CD4-positive, alpha-beta T cell treated with Interleukin-2 at 100 ng/mL for 4 hours (primary cell): ENCODE results near the gene BBX.
A peak's percentile ranks its signal among the peaks of the same experiment; 100 is the strongest.
"Not testable (repeated sequence)": the region's sequence is repeated elsewhere in the genome, so short reads cannot be mapped to it uniquely, and the experiment has no call there.

Source experiments
- DNase-seq: peaks from one replicate; pipeline ENCODE4 v3.0.0-alpha.2; 2020; ENCODE audit warnings: low spot score

The BBX gene

DNA sequence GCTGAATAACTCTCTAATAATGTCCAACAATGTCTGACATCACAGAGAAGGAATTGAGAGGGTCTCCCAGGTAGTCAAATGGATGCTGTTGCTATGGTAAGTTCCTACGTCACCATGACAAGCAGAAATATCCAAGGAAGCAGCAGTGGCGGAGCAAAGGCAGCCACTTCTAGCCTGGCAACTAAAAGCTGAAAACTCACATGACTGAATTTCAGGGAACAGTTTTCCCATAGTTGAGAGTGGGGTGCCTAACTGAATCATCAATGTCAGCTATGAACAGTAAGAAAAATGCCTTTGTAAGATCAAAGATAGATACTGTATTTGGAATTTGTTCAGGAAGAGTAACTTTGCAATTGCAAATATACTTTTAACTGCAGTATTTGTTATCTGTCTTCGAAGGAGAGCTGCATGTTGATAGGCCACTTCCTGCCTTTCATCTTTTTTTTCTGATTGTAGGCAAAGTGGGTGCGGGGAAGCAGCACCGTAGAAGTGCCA is 161.7 kb downstream of the BBX start:
- peak; percentile 24 for DNase-seq

DNA sequence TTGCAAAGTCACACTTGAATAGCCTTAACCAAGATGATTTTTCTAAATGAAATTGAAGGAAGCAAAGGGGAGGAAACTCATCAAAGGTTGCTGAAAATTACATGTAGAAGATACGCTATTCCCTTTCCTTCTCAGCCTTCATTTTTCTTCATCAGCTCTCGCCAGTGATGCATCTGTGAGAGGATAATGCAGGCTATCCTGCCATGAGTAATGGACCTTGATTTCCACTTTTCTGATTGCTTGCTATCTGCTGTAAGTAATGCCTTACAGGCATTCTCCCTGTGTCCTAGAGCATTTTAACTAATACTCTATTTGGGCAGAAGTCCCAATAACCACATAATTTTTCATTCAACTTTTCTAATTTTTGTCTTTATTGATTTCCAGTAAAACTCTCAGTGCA is 162.6 kb downstream of the BBX start:
- no peak for DNase-seq

DNA sequence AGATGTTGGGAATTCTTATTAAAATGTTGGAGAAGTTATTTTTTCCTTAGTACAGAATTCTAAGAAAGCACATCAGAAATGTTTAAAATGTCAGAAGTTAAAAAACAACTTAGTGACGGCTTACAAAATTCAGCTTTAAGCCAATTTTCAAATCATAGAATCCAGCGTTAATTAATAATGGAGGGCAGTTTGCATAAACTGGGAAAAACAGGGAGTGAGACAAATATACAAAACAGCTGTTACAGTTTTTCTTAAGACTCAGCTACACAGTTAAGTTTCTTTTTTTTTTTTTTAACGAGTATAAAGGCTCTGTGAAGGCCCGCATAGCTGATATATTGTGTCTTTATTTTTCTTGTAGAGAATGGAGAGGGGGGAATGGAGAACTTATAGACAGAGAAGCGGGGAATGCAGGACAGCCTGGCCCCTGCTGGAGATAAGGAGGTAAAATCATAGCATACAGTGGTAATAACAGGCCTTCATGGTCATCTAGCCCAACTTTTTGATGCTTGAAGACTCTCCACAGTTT is 164.4 kb downstream of the BBX start:
- DNase-seq, result no peak

DNA sequence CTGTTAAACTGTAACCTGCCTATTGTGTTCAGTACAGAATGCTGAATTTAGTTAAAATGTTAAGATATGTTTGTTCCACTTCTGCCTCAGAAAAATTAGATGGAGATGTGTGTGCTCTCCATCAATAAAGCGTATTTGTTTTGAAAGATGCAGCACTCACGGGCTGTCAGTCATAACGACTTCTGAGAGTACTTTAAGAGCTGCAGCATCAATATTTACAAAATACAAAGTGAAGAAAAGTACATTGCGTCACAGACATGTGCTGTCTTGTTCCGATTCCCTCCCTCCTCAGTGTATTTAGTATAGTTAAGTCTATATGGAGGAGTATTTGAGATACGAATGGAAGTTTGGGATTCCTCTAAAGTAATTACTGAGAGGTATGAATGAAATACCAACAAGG is 166.6 kb downstream of the BBX start:
- no peak for DNase-seq

DNA sequence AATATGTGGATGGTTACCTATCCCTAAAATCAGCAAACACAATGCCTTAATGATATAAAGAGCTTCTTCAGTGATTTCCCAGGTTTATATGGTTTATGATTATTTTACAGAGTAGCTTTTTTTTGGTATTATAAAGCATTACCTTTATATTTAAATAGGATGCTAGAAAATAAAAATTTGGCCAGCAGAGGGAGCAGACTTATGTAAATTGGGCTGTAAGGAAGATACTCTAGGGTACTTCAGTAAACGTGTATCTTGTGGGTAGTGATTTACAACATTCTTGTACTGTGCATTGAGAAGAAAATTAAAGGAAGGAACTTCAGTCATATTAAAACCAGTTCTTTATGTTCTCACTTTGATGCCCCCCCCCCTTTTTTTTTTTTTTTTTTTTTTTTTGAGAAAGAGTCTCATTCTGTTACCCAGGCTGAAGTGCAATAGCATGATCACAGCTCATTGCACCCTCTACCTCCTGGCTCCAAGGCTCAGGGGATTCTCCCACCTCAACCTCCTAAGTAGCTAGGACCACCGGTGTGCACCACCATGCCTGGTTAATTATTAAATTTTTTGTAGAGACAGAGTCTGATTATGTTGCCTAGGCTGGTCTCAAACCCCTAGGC is 167.9 kb downstream of the BBX start:
- peak; percentile 62 for DNase-seq

DNA sequence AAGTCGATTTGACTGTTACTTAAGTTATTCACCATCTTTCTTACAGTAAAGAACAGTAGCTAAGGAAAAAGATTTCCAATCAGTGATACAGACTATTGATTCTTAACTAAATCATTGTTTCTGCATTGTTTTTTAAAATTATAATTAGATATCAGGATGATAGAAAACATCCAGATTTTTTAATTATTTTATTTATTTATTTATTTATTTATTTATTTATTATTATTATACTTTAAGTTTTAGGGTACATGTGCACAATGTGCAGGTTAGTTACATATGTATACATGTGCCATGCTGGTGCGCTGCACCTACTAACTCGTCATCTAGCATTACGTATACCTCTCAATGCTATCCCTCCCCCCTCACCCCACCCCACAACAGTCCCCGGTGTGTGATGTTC is 169.2 kb downstream of the BBX start:
- not testable (repeated sequence) for DNase-seq

DNA sequence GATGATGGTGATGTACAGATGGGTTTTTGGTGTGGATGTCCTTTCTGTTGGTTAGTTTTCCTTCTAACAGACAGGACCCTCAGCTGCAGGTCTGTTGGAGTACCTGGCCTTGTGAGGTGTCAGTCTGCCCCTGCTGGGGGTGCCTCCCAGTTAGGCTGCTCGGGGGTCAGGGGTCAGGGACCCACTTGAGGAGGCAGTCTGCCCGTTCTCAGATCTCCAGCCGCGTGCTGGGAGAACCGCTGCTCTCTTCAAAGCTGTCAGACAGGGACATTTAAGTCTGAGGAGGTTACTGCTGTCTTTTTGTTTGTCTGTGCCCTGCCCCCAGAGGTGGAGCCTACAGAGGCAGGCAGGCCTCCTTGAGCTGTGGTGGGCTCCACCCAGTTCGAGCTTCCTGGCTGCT is 174.6 kb downstream of the BBX start:
- not testable (repeated sequence) for DNase-seq

DNA sequence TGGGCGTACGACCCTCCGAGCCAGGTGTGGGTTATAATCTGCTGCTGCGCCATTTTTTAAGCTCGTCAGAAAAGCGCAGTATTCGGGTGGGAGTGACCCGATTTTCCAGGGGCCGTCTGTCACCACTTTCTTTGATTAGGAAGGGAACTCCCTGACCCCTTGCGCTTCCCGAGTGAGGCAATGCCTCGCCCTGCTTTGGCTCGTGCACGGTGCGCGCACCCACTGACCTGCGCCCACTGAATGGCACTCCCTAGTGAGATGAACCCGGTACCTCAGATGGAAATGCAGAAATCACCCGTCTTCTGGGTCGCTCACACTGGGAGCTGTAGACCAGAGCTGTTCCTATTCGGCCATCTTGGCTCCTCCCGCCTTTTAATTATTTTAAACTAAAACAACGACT is 175.1 kb downstream of the BBX start:
- DNase-seq, result not testable (repeated sequence)

DNA sequence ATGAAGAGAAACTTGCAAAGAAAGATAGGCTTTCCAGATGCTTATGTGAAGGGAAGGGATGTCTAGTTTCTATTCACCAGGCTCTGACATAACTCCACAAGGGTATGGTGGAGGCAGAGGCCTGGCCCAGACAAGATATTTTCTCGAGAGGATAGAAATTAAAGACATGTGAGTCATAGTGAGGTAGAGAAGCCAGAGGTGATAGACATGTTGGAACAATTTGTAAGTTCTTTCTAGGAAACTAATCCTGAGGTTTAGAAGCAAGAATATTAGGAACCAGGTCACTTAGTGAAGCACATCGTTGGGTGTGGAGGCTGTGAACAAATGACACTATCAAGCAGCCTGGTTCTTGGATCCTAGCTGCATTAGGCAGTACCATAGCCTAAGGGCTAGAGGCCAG is 176.9 kb downstream of the BBX start:
- no peak for DNase-seq

DNA sequence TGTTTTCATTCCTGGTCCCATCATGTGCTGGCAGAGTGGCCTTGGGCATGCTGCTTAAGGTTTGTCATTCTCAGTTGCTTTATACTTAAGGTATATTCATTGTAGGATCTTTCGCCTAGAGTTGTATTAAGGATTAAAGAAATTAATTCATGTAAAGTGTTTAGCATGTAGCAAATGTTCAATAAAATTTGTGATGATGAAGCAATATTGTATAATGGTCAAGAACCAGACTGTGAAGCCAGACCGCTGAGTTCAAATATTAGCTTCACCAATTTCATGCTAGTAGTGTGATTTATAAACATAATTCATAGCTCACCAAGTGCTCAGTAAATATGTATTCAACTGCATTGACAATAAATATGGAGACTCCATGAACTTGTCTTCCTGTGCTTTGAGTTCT is 178.5 kb downstream of the BBX start:
- DNase-seq, result no peak

DNA sequence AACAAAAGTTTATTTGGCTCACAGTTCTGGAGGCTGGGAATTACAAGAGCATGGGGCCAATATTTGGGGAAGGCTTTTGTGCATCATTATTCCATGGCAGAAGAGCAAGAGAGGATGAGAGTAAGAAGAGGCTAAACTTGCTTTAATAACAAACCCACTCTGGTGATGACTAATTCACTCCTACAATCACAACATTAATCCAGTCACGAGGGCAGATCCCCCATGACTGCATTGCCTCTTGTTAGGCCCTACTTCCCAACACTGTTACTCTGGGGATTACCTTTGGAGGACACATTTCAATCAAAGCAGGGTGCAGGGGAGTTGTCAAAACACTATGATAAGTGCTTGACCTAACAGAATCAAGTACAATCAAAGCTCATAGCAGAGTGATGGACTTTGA is 181.7 kb downstream of the BBX start:
- DNase-seq, result no peak

DNA sequence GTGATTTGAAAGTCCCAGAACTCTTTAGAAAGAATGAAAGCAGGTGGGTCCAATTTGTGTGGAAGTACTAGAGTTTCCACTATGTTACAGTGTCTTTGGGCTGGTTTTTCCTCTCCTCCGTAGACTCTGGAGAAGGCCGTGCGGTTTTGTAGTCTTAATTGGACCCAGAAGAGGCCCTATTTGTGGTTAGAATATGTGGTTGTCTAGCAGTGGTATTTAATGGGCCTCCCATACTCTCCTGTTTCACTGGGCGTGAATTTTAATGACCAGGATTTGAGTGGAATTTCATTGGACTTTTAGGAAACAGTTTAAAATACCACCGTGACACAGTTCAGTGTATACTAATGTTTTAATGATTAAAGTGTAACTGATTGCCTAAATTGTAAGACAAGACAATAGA is 182.3 kb downstream of the BBX start:
- no peak for DNase-seq

DNA sequence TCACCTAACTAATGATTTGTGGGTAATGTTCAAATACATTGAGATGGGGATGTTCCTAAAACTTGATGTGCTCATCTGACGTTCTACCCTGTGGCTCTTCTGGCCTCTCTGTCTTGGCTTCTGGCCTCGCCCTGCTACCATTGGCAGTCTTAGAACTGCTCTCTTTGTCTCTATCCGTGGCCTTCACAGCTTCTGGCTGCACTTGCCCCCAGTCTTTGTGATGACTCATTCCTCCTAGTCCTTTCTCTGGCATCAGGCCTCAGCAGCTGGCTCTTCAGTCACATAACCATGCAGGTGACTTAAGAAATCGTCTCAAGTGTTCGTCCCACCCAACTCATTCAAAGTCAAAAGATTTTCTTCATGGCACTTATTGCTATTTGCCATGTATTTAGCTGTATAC is 188.1 kb downstream of the BBX start:
- DNase-seq, result no peak

DNA sequence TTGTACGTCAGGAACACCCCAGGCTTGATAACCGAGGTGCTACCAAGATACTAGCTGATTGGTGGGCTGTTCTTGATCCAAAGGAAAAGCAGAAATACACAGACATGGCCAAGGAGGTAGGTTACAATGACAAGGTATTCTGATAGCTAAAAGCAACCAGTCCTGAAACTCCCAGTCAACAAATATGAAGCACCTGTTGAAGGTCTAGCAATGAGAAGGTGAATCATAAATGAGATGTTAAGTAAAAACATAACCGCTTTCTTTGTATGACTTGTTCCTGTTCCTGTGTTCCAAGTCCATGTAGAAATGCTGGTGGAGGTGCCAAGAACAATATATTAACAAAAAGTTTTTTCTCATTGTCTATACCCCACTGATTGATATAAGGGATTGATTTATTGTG is 194.0 kb downstream of the BBX start:
- no peak for DNase-seq

DNA sequence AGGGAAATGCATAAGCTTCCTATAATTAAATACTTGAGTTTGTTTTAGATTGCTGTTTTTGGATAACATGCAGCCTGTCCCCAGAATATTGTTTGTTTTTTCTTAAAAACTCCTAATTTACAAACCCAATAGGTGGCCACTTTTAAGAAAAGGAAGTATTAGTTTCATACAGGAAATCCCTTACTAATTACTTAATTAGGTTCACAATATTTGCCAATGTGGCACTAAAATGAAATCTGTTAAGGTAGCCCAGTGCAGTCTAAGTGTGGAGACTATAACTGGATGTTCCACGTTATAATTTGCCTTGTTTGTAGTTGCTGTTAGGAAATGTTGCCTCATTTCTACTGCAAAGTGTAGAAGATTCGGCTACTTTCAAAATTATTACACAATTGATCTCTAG is 195.8 kb downstream of the BBX start:
- no peak for DNase-seq

DNA sequence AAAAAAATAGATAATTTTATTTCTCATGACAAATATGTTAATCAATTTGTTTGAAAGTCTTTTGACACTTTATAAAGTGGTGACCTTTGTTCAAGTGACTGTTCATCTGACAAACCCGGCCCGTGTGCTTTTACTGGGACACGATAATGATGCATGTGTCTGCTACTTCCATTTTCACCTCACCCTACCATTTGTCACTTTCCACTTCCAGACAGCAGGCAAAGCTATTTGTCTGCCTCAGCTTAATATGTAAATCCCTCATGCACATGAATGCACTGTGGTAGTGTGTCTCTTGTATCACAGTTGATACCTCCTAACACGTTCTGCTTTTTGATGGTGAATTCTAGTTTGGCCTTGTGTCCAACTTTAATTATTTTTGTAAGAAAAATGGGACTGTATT is 204.3 kb downstream of the BBX start:
- no peak for DNase-seq

DNA sequence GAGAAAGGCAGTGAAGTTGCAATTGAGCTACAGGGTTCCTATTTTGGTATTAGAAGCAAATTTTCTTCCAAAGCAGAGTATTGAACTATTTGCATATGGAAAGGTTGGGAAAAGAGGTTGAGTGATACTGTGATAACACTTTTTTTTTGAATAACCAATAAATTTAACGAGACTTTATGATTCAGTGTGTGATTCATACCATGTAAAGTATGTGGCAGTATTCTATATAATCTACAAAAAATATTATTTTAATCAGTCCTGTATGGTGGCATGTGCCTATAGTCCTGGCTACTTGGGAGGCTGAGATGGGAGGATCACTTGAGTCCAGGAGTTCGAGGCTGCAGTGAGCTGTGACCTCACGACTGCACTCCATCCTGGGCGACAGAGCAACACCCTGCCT is 206.9 kb downstream of the BBX start:
- DNase-seq, result no peak

DNA sequence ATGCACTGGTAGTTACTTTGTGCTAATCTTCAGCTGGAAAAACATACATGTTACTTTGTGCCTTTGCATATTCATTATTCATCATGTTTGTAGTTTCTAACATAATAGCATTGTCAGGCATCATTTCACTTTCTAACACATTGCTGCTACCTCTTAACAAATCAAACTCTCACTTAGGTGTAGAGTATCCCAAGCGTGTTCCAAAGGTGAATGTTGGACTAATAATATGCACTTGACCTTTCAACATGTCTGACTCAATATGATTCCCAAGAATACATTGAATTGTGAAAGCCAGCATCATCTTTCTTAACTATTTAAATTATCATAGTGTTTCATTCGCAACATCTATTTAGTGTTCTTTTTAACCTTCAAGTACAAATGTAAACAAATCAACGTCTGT is 211.6 kb downstream of the BBX start:
- DNase-seq, result no peak

DNA sequence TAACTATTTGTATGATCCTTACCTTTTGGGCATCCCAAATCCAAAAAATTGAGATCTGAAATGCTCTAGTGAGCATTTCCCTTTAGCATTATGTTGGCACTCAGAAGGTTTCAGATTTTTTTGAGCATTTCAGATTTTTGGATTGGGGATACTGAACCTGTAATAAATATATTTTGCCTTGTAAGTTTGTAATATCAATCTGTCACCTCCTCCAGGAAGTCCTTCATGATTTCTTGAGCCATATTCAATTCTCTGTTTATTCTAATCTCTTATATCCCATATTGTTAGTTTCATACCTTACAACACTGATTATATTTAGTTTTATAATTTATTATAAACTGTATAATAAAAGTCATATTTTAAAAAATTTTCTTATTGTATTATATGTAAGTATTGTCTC is 215.2 kb downstream of the BBX start:
- no peak for DNase-seq

DNA sequence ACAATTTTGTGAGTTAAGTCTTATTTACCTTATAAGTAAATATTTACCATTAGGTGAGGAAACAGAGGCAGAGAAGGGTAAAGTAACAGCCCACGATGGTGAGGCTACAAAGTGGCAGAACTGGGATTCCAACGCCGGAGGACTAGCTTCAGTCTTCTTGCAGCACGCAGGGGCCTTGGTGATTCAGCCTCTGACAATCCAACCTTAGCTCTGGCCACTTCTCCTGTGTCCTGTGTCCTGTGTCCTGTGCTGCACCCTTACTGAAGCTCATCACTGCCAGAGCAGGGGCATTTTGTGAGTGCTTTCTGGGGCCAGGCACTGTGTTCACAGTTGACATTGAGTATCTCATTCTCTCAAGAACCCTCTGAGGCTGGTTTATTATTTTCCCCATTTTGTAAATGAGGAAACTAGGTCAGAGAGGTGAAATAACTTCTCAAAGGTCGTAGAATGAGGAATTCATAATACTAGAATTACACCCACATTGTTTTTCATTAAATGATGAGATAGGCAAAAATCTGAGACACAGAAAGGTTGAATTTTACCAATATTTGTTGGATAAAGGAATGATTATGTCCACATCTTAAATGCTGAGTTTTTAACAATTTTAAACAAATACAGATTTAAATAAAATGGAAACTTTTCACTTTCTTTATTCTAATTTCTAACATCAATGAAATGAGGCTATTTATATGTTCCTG is 215.9 kb downstream of the BBX start:
- DNase-seq, result no peak

DNA sequence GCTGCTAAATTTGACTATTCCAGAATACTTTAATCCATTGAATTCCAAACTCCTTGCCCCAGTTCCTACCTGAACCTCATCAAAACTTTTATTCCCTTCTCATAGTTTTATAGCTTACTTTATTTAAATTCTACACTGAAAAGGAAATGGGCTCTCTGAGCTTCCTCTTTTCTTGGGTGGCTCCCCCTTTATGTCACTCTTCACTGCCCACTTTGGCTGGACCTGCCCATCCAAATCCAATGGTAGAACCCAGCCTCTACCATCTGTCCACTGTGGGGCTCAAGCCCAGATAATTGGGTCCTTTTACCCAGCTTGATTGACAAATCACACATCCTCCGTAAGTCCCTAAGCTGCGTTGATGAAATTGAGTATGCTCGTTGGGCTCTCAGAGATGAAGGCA is 216.5 kb downstream of the BBX start:
- DNase-seq, result no peak

DNA sequence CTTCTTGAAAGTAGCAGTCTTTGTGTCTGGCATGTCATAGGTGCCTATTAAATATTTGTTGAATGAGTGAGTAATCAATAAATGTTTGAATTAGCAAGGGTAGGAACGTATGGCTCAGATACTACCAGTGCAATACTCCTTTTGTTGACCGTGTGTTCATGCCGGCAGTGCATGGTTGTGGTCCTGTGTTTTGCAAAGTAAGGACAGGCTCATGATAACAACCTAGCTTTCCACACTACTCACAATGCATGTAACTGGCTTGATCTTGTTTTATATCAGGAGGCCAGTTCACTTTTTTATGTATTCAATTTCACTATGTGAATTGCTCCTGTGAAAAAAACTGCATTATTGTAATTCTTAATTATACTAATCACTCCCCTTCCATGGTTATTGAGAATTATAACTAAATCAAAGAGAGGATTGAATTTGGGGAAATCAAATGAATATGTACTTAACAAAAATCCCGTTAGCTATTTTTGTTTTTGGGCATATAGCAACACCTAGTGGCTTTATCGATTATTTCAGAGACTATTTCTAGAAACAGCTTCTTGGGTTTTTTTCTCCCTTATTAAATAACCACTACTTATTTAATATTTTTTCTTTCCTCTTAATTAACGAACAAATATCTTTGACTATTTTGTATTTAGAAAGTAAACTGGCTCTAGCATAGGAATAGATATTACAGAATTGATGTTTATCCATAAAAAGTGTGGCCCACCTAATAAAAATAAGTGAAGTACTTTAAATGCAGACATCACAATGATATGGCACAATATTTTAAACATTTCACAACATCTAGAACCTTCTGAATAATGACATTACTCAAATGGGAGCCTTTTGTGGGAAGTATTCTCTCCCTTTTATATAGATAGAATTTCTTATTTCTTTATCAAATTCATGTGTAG is 218.5 kb downstream of the BBX start:
- peak; percentile 36 for DNase-seq

DNA sequence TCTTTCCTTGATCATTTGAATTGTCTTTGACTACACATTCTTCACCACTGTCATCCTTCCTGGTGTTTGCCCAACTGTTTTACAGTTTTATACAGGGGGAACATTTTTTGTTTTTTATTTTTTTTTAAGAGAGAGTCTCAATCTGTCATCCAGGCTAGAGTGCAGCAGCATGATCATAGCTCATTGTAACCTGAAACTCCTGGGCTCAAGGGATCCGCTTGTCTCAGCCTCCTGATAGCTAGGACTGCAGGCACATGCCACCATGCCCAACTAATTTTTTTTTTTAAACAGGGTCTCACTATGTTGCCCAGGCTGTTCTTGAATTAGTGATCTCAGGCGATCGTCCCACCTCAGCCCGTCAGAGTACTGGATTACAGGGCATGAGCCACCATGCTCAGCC is 222.6 kb downstream of the BBX start:
- no peak for DNase-seq
